HepG2 (cell line): Measurements from ENCODE around the gene TMED6. TPM values are rescaled to one million over a fixed set of nuclear protein-coding genes. Genes with fewer than 3 reads are reported as not detected.

Source experiments
- CBFB ChIP-seq: sonication (generic); formaldehyde crosslinking; IDR thresholded peaks from 2 replicates; pipeline ENCODE4 v1.4.0; 2020; ENCODE audit warnings: missing genetic modification reagents
- GPN1 ChIP-seq: sonication (generic); formaldehyde crosslinking; IDR thresholded peaks from 2 replicates; pipeline ENCODE4 v1.5.1; 2020; ENCODE audit warnings: missing genetic modification reagents, borderline replicate concordance
- HNRNPLL ChIP-seq: fragments of 200-400 bp; formaldehyde crosslinking; IDR thresholded peaks from 2 replicates; pipeline ENCODE4 v1.6.1; 2017; ENCODE audit warnings: mild to moderate bottlenecking, low read depth, low read length; ENCODE audit not compliant: poor library complexity, severe bottlenecking
- PHF21A ChIP-seq: sonication (generic); formaldehyde crosslinking; IDR thresholded peaks from 2 replicates; pipeline ENCODE4 v1.5.0; 2020; ENCODE audit warnings: mild to moderate bottlenecking, missing genetic modification reagents
- RAD21 ChIP-seq: fragments of 450-650 bp; formaldehyde crosslinking; IDR thresholded peaks from 2 replicates; pipeline ENCODE4 v1.5.0; 2020; ENCODE audit warnings: mild to moderate bottlenecking
- SSRP1 ChIP-seq: IDR thresholded peaks from 2 replicates; pipeline ENCODE4 v1.6.1; 2016; ENCODE audit warnings: control low read depth
- YY1 ChIP-seq: IDR thresholded peaks from 2 replicates; pipeline ENCODE4 v1.6.1; 2011; ENCODE audit warnings: low read length, low read depth, moderate library complexity, mild to moderate bottlenecking; ENCODE audit not compliant: insufficient read depth, insufficient replicate concordance
- ZNF260 ChIP-seq: sonication (generic); formaldehyde crosslinking; IDR thresholded peaks from 2 replicates; pipeline ENCODE4 v1.4.0; 2020; ENCODE audit warnings: missing genetic modification reagents, low read depth, mild to moderate bottlenecking, borderline replicate concordance
- ZNF546 ChIP-seq: sonication (generic); formaldehyde crosslinking; conservative IDR thresholded peaks from 2 replicates; pipeline ENCODE4 v1.8.1; 2023; ENCODE audit warnings: mild to moderate bottlenecking, missing genetic modification reagents
- ZNF773 ChIP-seq: sonication (generic); formaldehyde crosslinking; IDR thresholded peaks from 2 replicates; pipeline ENCODE4 v1.4.0; 2020; ENCODE audit warnings: missing genetic modification reagents, borderline replicate concordance
- ZSCAN21 ChIP-seq: sonication (generic); formaldehyde crosslinking; IDR thresholded peaks from 2 replicates; pipeline ENCODE4 v1.8.0; 2022; ENCODE audit warnings: mild to moderate bottlenecking, missing genetic modification reagents, moderate library complexity, borderline replicate concordance
- polyA plus RNA-seq, 8 experiments: library from polyadenylated mRNA; depleted of rRNA in 3 of 8; stranded (reverse) in 7 of 8; unstranded in 1 of 8; fragments of >200 nt; fragmentation: Illumina TruSeq in 4 of 8; extraction: Trizol in 4 of 8; gene quantifications; 2 replicates each; pipeline versions ENCODE4 v1.2.1 to v1.2.3, GENCODE V29; 2011 to 2016; ENCODE audit warnings: low read depth in 4 of 8, missing spikeins in 1 of 8, mixed read lengths in 1 of 8; ENCODE audit not compliant: insufficient read depth in 1 of 8
- total RNA-seq, 5 experiments: library from RNA; depleted of rRNA; stranded (reverse); fragments of >200 nt; fragmentation: Illumina TruSeq; extraction: Trizol; gene quantifications; 2 replicates each; pipeline ENCODE4 v1.2.3, GENCODE V29; 2016; ENCODE audit warnings: low read depth in 1 of 5
- TF ChIP-seq, protein P1 (sequence below): sonication (generic); formaldehyde crosslinking; IDR thresholded peaks from 2 replicates; pipeline ENCODE4 v1.5.1; 2020; ENCODE audit warnings: missing genetic modification reagents, mild to moderate bottlenecking, borderline replicate concordance
- TF ChIP-seq, protein P2 (sequence below): sonication (generic); formaldehyde crosslinking; IDR thresholded peaks from 2 replicates; pipeline ENCODE4 v1.8.0; 2022; ENCODE audit warnings: mild to moderate bottlenecking, missing genetic modification reagents, moderate library complexity
- TF ChIP-seq, protein P3 (sequence below): sonication (generic); formaldehyde crosslinking; IDR thresholded peaks from 2 replicates; pipeline ENCODE4 v1.4.0; 2020; ENCODE audit warnings: missing genetic modification reagents
- TF ChIP-seq, protein P4 (sequence below), 2 experiments: IDR thresholded peaks; 2 replicates each; pipeline ENCODE4 v1.6.1; 2011 to 2012; ENCODE audit warnings: low read length in 2 of 2, borderline replicate concordance in 1 of 2, low read depth in 1 of 2, mild to moderate bottlenecking in 1 of 2, moderate library complexity in 1 of 2
- TF ChIP-seq, protein P5 (sequence below): sonication (generic); formaldehyde crosslinking; IDR thresholded peaks from 2 replicates; pipeline ENCODE4 v1.4.0; 2020; ENCODE audit warnings: missing genetic modification reagents

TMED6 gene
- total and polyA plus RNA-seq, 2 of the 13 experiments (the other 11 are each of a cell fraction or from before 2014, with no cell fraction given): 9.8 to 14.4 TPM

DNA sequence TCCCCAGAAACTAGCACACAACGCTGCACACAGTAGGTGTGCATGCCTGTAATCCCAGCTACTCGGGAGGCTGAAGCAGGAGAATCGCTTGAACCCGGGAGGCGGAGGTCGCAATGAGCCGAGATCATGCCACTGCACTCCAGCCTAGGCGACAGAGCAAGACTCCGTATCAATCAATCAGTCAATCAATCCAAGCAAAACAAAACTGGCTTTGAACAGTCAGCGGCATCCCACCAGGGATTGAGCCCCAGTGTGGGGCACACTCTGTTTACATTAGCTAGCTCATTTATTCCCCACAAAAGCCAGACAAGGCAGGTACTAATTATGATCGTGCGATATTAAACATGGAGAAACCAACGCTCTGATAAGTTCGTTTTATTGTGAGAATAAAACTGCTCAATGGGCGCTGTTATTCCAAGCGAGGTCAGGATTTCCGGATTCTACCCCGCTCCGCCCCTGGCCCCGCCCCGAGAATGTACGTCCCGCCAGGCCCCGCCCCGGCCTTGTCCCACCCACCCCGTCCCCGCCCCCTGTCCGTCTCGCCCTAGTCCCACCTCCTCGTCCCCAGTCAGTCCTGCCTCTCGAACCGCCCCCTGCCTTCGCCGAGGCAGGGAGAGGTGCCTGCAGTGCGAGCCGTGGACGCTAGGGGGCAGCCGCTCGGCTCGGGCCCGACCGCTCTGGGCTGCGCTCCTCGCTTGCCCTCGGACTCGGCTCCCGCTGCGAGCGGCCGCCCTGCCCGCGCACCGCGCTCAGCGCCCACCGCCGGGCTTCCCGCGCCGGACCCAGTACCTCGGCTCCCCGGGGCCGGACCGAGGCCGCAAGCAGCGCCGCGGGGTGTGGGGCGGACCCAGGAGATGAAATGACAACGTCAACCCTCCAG, 40.7 kb downstream of the TMED6 start, which contains the start of gene VPS4A (continued):
- TF ChIP-seq, protein P1, sequence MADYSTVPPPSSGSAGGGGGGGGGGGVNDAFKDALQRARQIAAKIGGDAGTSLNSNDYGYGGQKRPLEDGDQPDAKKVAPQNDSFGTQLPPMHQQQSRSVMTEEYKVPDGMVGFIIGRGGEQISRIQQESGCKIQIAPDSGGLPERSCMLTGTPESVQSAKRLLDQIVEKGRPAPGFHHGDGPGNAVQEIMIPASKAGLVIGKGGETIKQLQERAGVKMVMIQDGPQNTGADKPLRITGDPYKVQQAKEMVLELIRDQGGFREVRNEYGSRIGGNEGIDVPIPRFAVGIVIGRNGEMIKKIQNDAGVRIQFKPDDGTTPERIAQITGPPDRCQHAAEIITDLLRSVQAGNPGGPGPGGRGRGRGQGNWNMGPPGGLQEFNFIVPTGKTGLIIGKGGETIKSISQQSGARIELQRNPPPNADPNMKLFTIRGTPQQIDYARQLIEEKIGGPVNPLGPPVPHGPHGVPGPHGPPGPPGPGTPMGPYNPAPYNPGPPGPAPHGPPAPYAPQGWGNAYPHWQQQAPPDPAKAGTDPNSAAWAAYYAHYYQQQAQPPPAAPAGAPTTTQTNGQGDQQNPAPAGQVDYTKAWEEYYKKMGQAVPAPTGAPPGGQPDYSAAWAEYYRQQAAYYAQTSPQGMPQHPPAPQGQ (CRISPR knock-in tag): peak; percentile 78; the same call in 1 of the 2 replicates
- TF ChIP-seq CBFB (CRISPR knock-in tag): peak; percentile 59; the same call in 1 of the 2 replicates
- peak; percentile 73; the same call in 1 of the 2 replicates for TF ChIP-seq ZNF546 (CRISPR knock-in tag)
- TF ChIP-seq HNRNPLL: peak; percentile 89
- peak; percentile 53; the same call in 1 of the 2 replicates for TF ChIP-seq PHF21A
- TF ChIP-seq ZNF260: no peak
- no peak for TF ChIP-seq GPN1
- TF ChIP-seq ZSCAN21: peak; percentile 89
- TF ChIP-seq YY1: peak; percentile 84
- TF ChIP-seq SSRP1: no peak
- TF ChIP-seq, protein P2, sequence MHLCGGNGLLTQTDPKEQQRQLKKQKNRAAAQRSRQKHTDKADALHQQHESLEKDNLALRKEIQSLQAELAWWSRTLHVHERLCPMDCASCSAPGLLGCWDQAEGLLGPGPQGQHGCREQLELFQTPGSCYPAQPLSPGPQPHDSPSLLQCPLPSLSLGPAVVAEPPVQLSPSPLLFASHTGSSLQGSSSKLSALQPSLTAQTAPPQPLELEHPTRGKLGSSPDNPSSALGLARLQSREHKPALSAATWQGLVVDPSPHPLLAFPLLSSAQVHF (CRISPR knock-in tag): no peak
- TF ChIP-seq, protein P3, sequence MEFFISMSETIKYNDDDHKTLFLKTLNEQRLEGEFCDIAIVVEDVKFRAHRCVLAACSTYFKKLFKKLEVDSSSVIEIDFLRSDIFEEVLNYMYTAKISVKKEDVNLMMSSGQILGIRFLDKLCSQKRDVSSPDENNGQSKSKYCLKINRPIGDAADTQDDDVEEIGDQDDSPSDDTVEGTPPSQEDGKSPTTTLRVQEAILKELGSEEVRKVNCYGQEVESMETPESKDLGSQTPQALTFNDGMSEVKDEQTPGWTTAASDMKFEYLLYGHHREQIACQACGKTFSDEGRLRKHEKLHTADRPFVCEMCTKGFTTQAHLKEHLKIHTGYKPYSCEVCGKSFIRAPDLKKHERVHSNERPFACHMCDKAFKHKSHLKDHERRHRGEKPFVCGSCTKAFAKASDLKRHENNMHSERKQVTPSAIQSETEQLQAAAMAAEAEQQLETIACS: no peak
- TF ChIP-seq, protein P4, sequence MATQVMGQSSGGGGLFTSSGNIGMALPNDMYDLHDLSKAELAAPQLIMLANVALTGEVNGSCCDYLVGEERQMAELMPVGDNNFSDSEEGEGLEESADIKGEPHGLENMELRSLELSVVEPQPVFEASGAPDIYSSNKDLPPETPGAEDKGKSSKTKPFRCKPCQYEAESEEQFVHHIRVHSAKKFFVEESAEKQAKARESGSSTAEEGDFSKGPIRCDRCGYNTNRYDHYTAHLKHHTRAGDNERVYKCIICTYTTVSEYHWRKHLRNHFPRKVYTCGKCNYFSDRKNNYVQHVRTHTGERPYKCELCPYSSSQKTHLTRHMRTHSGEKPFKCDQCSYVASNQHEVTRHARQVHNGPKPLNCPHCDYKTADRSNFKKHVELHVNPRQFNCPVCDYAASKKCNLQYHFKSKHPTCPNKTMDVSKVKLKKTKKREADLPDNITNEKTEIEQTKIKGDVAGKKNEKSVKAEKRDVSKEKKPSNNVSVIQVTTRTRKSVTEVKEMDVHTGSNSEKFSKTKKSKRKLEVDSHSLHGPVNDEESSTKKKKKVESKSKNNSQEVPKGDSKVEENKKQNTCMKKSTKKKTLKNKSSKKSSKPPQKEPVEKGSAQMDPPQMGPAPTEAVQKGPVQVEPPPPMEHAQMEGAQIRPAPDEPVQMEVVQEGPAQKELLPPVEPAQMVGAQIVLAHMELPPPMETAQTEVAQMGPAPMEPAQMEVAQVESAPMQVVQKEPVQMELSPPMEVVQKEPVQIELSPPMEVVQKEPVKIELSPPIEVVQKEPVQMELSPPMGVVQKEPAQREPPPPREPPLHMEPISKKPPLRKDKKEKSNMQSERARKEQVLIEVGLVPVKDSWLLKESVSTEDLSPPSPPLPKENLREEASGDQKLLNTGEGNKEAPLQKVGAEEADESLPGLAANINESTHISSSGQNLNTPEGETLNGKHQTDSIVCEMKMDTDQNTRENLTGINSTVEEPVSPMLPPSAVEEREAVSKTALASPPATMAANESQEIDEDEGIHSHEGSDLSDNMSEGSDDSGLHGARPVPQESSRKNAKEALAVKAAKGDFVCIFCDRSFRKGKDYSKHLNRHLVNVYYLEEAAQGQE (IDR thresholded peaks at IDR 0.05; ENCODE audit: borderline replicate concordance in 1 of 2, low read depth in 1 of 2, low read length in 2 of 2): no peak
- TF ChIP-seq RAD21 (CRISPR knock-in tag): peak; percentile 91
- TF ChIP-seq ZNF773 (CRISPR knock-in tag): no peak
- TF ChIP-seq, protein P5, sequence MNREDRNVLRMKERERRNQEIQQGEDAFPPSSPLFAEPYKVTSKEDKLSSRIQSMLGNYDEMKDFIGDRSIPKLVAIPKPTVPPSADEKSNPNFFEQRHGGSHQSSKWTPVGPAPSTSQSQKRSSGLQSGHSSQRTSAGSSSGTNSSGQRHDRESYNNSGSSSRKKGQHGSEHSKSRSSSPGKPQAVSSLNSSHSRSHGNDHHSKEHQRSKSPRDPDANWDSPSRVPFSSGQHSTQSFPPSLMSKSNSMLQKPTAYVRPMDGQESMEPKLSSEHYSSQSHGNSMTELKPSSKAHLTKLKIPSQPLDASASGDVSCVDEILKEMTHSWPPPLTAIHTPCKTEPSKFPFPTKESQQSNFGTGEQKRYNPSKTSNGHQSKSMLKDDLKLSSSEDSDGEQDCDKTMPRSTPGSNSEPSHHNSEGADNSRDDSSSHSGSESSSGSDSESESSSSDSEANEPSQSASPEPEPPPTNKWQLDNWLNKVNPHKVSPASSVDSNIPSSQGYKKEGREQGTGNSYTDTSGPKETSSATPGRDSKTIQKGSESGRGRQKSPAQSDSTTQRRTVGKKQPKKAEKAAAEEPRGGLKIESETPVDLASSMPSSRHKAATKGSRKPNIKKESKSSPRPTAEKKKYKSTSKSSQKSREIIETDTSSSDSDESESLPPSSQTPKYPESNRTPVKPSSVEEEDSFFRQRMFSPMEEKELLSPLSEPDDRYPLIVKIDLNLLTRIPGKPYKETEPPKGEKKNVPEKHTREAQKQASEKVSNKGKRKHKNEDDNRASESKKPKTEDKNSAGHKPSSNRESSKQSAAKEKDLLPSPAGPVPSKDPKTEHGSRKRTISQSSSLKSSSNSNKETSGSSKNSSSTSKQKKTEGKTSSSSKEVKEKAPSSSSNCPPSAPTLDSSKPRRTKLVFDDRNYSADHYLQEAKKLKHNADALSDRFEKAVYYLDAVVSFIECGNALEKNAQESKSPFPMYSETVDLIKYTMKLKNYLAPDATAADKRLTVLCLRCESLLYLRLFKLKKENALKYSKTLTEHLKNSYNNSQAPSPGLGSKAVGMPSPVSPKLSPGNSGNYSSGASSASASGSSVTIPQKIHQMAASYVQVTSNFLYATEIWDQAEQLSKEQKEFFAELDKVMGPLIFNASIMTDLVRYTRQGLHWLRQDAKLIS (CRISPR knock-in tag): no peak; the same call in 1 of the 2 replicates
